HUES64 (cell line): ENCODE data around the gene EGFR.
"Not testable (repeated sequence)": the region's sequence is repeated elsewhere in the genome, so short reads cannot be mapped to it uniquely, and the experiment has no call there.

Experiments
- H3K27ac ChIP-seq: 2 replicates; pipeline ENCODE4 v1.7.0; 2013; ENCODE audit warnings: low read depth, low read length, inconsistent platforms
- H3K27me3 ChIP-seq: 2 replicates; pipeline ENCODE4 v1.6.1; 2013; ENCODE audit warnings: mild to moderate bottlenecking, low read length; ENCODE audit not compliant: insufficient read depth
- H3K36me3 ChIP-seq: 2 replicates; pipeline ENCODE4 v1.6.1; 2013; ENCODE audit warnings: mild to moderate bottlenecking, low read length; ENCODE audit not compliant: insufficient read depth
- H3K4me1 ChIP-seq: 2 replicates; pipeline ENCODE4 v1.6.1; 2013; ENCODE audit warnings: mild to moderate bottlenecking, low read length, moderate library complexity; ENCODE audit not compliant: insufficient read depth
- H3K4me3 ChIP-seq: 2 replicates; pipeline ENCODE4 v1.5.1; 2013; ENCODE audit warnings: mild to moderate bottlenecking, low read length, moderate library complexity
- H3K9ac ChIP-seq: 2 replicates; pipeline ENCODE4 v1.6.1; 2013; ENCODE audit warnings: mild to moderate bottlenecking, low read depth, low read length
- H3K9me3 ChIP-seq: 2 replicates; pipeline ENCODE4 v1.6.1; 2013; ENCODE audit warnings: low read depth, low read length; ENCODE audit not compliant: insufficient read depth
- WGBS: fragments of 150-250, 120-280 bp; methylation state at CpG from one replicate; pipeline ENCODE4 v1.1.7; 2013; ENCODE audit warnings: missing lambda C conversion rate; 5-methylcytosine and 5-hydroxymethylcytosine counted together

EGFR gene

GRCh38 chr7:55167296-55167695 lies 148.5 kb downstream of the EGFR start:
- H3K27ac ChIP-seq, H3K36me3 ChIP-seq, H3K27me3 ChIP-seq, H3K9ac ChIP-seq, H3K9me3 ChIP-seq, H3K4me3 ChIP-seq, H3K4me1 ChIP-seq: not testable (repeated sequence)
- WGBS: 96% methylated on average over 4 of the region's 4 CpGs

- no peaks in the 10 kb centered on the region for H3K4me1 ChIP-seq
- no peak overlapping the region for H3K9ac ChIP-seq
- WGBS: 87% methylated on average over 10 of the region's 11 CpGs
- no peaks in the 10 kb centered on the region for H3K36me3 ChIP-seq
- H3K27me3 ChIP-seq: no peaks in the 10 kb centered on the region
- no peaks in the 10 kb centered on the region for H3K9me3 ChIP-seq
- no peak overlapping the region for H3K4me3 ChIP-seq
- H3K27ac ChIP-seq: no peak overlapping the region
These were observed 151.7 kb downstream of the EGFR start for GRCh38 chr7:55170335-55171069.

- H3K4me3 ChIP-seq: no peak overlapping the region
- no peaks in the 10 kb centered on the region for H3K9me3 ChIP-seq
- no peak overlapping the region for H3K9ac ChIP-seq
- H3K27me3 ChIP-seq: no peaks in the 10 kb centered on the region
- H3K27ac ChIP-seq: no peak overlapping the region
- H3K4me1 ChIP-seq: no peaks in the 10 kb centered on the region
- WGBS: 92% methylated on average over 7 of the region's 7 CpGs
- H3K36me3 ChIP-seq: no peaks in the 10 kb centered on the region
These were observed 152.3 kb downstream of the EGFR start for GRCh38 chr7:55171157-55171556.

- H3K4me1 ChIP-seq: no peaks in the 10 kb centered on the region
- no peak overlapping the region for H3K4me3 ChIP-seq
- no peak overlapping the region for H3K9ac ChIP-seq
- no peaks in the 10 kb centered on the region for H3K9me3 ChIP-seq
- H3K27ac ChIP-seq: no peak overlapping the region
- 94% methylated on average over 5 of the region's 5 CpGs for whole genome bisulfite sequencing
- H3K36me3 ChIP-seq: no peaks in the 10 kb centered on the region
- H3K27me3 ChIP-seq: no peaks in the 10 kb centered on the region
These were observed 153.3 kb downstream of the EGFR start for GRCh38 chr7:55172161-55172560.

- WGBS: 96% methylated on average over 25 of the region's 25 CpGs
- Histone ChIP-seq H3K9me3 (no peaks in the 10 kb centered on the region), H3K4me1 (no peaks in the 10 kb centered on the region), H3K4me3 (no peak overlapping the region), H3K36me3 (no peaks in the 10 kb centered on the region), H3K9ac (no peak overlapping the region), H3K27ac (no peak overlapping the region), H3K27me3 (no peaks in the 10 kb centered on the region)
These were observed 154.2 kb downstream of the EGFR start for GRCh38 chr7:55172881-55173609.

GRCh38 chr7:55173671-55174070 lies 154.9 kb downstream of the EGFR start:
- Histone ChIP-seq H3K36me3 (no peaks in the 10 kb centered on the region), H3K4me1 (no peaks in the 10 kb centered on the region), H3K27ac (no peak overlapping the region), H3K9ac (no peak overlapping the region), H3K9me3 (no peaks in the 10 kb centered on the region), H3K27me3 (no peaks in the 10 kb centered on the region), H3K4me3 (no peak overlapping the region)
- WGBS: 97% methylated on average over 7 of the region's 7 CpGs

GRCh38 chr7:55174456-55174855 lies 155.6 kb downstream of the EGFR start:
- no peak overlapping the region for H3K9ac ChIP-seq
- no peak overlapping the region for H3K4me3 ChIP-seq
- H3K36me3 ChIP-seq: no peaks in the 10 kb centered on the region
- H3K9me3 ChIP-seq: no peaks in the 10 kb centered on the region
- no peak overlapping the region for H3K27ac ChIP-seq
- H3K4me1 ChIP-seq: no peaks in the 10 kb centered on the region
- 96% methylated on average over 12 of the region's 12 CpGs for WGBS
- no peaks in the 10 kb centered on the region for H3K27me3 ChIP-seq

GRCh38 chr7:55174856-55175255 lies 156.0 kb downstream of the EGFR start:
- H3K9ac ChIP-seq: no peak overlapping the region
- H3K27me3 ChIP-seq: no peaks in the 10 kb centered on the region
- H3K9me3 ChIP-seq: no peaks in the 10 kb centered on the region
- H3K4me3 ChIP-seq: no peak overlapping the region
- no peaks in the 10 kb centered on the region for H3K4me1 ChIP-seq
- H3K36me3 ChIP-seq: no peaks in the 10 kb centered on the region
- H3K27ac ChIP-seq: no peak overlapping the region
- 97% methylated on average over 1 of the region's 1 CpG for WGBS

- Histone ChIP-seq H3K27me3 (no peaks in the 10 kb centered on the region), H3K9me3 (no peaks in the 10 kb centered on the region), H3K4me3 (no peak overlapping the region), H3K27ac (no peak overlapping the region), H3K4me1 (no peaks in the 10 kb centered on the region), H3K36me3 (no peaks in the 10 kb centered on the region), H3K9ac (no peak overlapping the region)
- WGBS: 95% methylated on average over 7 of the region's 7 CpGs
These were observed 158.3 kb downstream of the EGFR start for GRCh38 chr7:55177068-55177530.

- WGBS: 94% methylated on average over 18 of the region's 18 CpGs
- no peak overlapping the region for H3K4me3 ChIP-seq
These were observed 158.9 kb downstream of the EGFR start for GRCh38 chr7:55177589-55178261.

GRCh38 chr7:55178292-55178862 lies 159.6 kb downstream of the EGFR start:
- Histone ChIP-seq H3K27me3 (no peaks in the 10 kb centered on the region), H3K9me3 (no peaks in the 10 kb centered on the region), H3K27ac (no peak overlapping the region), H3K4me1 (no peaks in the 10 kb centered on the region), H3K36me3 (no peaks in the 10 kb centered on the region), H3K4me3 (no peak overlapping the region), H3K9ac (no peak overlapping the region)
- 96% methylated on average over 8 of the region's 8 CpGs for WGBS

More at GRCh38 chr7:55177589-55178261, 158.9 kb downstream of the EGFR start:
- Histone ChIP-seq H3K9ac (no peak overlapping the region), H3K36me3 (no peaks in the 10 kb centered on the region), H3K4me1 (no peaks in the 10 kb centered on the region), H3K27ac (no peak overlapping the region), H3K27me3 (no peaks in the 10 kb centered on the region), H3K9me3 (no peaks in the 10 kb centered on the region)
